HG03460 (cell line): Measurements from ENCODE around the gene HS2ST1.
"Not testable (repeated sequence)": the region's sequence is repeated elsewhere in the genome, so short reads cannot be mapped to it uniquely, and the experiment has no call there.

Source experiments
- ATAC-seq: cut with Tn5 transposase; IDR thresholded peaks from one replicate; pipeline ENCODE4 v1.9.1; 2021; ENCODE audit not compliant: unreplicated experiment

The HS2ST1 gene

DNA sequence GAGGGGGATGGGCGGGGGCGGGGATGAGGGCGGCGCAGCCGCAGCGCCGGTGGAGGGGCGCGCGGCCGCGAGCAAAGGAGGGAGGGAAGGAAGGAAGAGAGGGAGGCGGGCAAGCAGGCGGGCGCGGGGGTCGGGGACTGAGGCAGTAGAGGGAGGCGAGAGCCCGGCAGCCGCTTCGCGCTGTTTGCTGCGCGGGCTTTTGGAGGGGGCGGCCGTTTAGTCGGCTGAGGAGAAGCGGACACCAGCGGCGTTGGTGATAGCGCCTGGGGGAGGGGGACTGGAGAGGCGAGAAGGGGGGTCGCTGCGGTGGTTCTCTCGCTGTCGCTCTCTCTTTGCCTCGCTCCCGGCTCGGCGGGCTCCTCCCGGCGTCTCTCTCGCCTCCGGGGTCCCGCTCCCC lies at the start of gene HS2ST1:
Gene HS2ST1 (plus strand): TSS at position 35 of the 397 bp plus-strand sequence.
- ATAC-seq = no peak

DNA sequence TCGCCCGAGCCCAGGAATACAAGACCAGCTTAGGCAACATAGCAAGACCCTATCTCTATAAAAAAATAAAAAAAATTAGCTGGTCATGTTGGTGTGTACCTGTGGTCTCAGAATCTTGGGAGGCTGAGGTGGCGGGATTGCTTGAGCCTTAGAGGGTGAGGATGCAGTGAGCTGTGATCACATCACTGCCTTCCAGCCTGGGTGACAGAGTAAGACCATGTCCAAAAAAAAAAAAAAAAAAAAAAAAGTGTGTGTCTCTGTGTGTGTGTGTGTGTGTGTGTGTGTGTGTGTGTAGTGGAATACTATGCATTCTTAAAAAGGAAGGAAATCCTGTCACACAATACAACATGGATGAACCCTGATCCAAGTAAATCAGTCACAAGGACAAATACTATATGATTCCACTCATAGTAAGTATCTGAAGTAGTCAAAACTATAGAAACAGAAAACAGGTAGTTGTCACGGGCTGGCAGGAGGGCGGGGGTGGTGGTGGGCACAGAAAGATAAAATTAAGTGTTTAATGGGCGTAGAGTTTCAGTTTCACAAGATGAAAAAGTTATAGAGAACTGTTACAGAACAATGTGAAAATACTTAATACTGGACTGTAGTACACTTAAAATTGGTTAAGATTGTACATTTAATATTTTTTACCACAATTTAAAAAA lies 48.3 kb upstream of the HS2ST1 start:
- ATAC-seq = no peak

DNA sequence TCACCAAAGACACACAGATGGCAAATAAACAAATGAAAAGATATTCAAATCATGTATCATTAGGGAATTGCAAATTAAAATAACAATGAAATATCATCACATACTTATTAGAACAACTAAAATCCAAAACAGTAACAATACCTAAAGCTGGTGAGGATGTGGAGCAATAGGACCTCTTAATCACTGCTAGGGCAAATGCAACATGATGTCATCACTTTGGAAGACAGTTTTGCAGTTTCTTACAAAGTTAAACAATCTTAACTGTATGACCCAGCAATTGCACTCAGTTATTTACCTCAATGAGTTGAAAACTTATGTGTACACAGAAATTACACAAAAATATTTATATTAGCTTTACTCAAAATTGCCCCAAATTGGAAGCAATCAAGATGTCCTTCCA lies 47.8 kb upstream of the HS2ST1 start:
- no peak for ATAC-seq

DNA sequence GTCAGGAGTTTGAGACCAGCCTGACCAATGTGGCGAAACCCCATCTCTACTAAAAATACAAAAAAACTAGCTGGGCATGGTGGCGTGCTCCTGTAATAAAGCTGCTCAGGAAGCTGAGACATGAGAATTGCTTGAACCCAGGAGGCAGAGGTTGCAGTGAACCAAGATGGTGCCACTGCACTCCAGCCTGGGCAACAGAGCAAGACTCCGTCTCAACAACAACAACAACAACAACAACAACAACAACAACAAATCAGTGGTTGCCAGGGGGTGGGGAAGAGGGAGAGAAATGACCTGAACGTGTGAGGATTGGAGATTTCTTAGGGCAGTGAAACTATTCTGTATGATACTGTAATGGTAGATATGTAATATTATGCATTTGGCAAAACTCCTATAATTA lies 47.2 kb upstream of the HS2ST1 start:
- ATAC-seq = not testable (repeated sequence)

DNA sequence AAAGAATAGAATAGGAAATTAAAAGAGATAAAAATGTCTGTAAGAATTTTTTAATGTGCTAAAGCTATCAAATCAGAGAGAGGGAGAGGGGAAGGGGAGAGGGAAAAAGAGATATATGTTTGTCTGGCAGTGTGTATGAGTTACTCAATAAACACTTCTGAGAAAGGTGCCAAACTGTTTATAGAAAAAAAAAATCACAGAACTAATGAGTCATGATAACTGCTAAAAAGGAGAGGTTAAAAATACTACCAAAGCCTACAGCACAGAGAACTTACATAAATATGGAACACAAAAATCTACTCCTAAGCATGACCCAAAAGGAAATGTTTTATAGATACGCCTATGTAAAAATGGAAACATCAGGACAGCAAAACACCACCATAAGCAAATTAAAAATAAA lies 46.0 kb upstream of the HS2ST1 start:
- ATAC-seq = no peak

DNA sequence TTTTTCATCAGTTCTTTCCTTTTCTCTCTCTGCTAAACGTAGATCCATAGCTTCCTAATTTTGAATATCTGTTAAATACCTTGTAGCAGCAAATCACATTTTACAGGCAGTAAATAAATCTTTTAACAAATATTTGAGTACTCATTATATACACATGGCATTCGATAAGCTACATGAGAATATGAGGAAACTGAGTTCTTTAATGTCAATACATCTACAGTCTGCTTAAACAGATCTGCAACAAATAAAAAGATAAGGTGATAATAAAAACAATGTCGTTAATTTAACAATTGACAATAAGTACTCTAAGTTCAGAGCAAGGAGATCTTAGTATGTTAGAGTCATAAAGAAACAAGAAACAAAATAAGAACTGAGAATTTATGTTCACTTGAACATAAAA lies 43.4 kb upstream of the HS2ST1 start:
- ATAC-seq = no peak

DNA sequence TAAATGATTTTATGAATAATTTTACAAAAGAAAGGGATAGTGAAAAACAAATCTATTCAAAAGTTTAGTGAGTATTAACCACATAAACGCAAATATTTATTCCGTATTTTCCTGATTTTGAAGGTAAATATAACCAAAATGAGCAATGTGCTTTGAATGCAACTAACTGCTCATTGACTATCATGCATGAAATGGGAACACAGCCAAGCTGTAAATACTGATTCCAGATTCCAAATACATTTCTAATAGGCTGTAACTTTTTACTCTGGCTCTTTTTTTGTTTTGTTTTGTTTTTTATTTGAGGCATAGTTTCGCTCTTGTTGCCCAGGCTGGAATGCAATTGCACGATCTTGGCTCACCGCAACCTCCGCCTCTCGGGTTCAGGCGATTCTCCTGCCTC lies 42.3 kb upstream of the HS2ST1 start:
- no peak for ATAC-seq

DNA sequence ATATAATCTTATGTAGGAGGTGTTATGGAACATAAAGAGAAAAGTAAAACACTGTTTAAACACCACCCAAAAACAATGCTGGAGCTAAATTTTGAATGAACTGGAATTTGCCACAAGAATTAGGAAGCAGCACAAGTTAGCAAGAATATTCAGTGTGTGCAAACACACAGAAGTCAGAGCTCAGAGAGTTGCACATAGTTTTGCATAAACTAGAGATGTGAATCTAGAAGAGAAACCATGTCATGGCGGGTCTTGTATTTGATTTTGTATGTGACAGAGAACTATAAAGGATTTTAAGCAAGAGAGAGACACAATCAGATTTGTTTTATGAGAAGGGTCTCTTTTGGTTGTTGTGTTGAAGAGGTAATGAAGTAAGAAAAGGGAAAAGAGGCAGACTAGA lies 38.7 kb upstream of the HS2ST1 start:
- ATAC-seq = no peak

DNA sequence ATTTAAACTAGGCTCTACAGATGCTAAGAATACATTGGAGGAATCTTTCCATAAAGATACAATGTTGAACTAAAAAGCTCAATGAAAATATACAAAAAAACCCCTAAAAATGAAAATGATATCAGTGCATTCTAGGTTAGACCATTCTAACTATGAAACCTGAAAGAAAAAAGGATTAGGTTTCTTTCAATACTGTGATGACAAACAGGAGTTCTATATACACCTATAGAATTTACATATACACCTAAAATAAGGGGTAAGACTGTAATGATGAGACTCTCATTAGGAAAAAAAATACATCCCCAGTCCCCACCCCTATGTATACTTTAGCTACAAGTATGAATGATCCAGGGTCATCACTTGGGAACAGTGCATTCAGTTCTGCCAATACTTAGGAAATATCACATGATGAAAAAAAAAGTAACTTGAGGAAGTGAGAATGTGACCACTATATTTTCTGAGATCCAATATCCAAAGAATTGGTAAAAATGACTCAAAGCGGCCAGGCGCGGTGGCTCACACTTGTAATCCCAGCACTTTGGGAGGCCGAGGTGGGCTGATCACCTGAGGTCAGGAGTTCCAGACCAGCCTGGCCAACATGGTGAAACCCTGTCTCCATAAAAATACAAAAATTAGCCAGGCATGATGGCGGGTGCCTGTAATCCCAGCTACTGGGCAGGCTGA lies 26.8 kb upstream of the HS2ST1 start:
- ATAC-seq = peak; percentile 50

DNA sequence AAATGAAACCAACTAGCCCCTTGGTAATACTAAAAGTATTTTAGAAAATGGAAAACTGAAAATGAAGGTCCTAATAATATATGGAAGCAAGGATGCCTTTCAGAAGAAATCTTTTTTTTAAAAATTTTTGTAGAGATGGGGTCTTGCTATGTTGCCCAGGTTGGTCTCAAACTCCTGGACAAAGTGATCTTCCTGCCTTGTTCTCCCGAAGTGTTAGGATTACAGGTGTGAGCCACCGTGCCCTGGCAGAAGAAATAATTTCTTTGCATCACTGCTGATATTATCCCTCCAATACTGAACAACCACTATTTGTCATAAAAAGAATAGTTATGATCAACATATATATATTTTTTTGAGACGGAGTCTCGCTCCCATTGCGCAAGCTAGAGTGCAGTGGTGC lies 26.1 kb upstream of the HS2ST1 start:
- no peak for ATAC-seq

DNA sequence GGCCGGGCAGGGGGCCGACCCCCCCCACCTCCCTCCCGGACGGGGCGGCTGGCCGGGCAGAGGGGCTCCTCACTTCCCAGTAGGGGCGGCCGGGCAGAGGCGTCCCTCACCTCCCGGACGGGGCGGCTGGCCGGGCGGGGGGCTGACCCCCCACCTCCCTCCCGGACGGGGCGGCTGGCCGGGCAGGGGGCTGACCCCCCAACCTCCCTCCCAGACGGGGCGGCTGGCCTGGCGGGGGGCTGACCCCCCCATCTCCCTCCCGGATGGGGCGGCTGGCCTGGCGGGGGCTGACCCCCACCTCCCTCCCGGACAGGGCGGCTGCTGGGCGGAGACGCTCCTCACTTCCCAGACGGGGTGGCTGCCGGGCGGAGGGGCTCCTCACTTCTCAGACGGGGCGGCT lies 15.0 kb upstream of the HS2ST1 start:
- not testable (repeated sequence) for ATAC-seq

DNA sequence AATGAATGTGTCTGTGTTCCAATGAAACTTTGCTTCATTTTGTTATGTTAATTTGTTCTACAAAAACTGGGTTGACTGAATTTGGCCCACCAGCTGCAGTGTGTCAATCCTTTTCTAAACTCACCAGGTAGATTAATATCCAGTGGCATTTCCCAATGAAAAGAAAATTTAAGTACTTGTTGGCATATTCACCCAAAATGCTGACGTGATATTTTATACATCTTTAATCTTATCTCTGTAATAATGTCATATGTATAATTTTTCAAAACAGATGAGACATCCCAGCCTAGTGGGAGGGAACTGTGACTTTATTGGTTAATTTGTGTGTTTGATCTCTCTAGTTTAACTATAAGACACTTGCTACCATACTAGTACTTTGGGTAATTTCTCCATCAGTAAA lies 8.6 kb upstream of the HS2ST1 start:
- no peak for ATAC-seq

DNA sequence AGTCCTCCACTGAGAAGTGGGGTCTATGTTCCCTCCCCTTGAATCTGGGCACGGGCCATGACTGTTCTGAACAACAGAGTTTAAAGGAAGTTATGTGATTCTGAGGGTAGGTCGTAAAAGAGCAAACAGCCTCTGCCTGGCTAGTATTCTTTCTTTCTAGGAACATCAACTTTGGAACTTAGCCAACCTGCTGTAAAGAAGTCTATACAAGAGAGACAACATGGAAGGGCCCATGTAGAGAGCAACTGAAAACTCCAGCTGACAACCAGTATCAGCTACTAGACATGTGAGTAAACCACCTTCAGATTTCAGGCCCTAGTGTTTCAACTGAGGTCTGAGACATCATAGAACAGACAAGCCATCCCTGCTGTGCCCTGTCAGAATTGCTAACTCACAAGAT lies 8.0 kb upstream of the HS2ST1 start:
- ATAC-seq = no peak

DNA sequence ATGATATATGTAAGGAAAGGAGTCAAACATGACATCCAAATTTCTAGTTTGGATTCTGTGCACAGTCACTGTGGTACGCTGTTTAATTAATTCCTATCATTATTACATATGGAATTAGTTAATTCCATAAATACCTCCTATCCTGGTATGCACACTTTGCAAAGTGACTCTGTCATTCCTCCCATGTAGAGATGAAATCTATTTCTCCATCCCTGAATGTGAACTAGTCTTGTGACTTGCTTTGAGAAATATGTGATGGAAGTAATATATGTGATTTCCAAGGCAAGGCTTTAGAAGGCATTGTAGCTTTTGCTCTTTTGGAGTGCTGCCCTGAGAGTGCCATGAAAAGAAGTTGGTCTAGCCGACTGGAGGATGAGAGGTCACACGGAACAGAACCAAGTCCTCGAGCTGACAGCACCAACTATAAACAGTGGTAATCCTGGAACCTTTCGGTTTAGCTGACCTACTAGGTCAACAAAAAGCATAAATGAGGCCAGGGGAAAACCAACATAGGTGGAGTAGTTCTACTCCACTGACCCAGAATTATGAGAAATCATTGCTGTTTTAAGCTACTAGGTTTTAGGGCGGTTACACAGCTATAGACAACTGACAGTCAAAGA lies 2.0 kb upstream of the HS2ST1 start:
- no peak for ATAC-seq

DNA sequence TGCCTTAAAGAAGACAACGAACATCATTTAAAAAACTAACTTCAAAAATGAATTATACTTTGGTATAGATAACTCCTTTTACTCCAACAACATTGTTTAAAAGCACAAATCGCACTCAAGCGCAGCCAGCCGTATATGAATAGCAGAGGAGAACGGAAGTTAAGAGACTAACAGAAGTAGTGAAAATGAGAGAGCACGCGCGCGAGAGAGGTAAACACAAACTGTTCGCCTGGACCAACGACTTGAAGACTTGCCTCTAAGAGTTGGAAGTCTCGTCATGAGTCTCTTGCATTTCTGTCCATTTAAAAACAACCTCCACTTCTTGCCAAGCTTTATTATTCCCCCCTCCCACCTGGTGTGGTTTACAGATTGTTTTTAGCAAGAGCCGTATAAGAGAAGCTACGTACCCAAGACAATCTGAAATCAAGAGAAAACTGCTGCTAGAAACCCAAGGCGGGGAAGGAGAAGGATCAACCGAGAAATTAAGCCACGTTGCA lies 988 bp upstream of the HS2ST1 start:
- ATAC-seq = no peak

DNA sequence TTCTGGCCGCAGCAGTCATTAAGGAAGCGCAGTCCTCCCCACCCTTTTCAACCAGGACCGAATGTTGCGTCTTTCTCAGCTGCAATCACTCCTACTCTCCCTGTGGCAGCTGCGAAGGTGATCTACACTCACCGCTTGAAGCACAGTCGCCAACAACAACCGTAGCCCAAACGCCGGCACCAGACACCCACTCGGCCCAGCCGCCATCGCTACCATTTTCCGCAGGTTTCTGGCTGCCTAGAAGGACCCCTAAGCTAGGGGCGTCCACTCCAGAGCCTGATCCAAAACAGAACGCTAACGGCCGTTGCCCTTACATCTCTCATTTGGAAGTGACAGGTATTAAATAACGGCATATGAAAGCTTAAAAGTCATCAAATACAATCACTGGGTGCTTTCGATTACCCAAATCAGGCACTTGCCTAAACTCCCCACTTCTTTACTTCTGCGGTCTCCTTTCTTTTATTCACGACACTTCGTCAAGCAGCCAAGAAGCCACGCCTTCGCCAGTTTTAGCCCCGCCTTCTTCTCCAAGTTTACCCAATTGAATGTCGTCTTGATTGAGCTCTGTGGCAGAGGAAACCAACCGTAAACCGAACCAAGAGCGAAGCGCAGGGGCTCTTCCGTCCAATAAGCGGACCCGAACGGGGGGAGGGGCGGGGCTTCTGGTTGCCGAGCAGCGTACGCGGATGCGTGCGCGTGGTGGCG lies 387 bp upstream of the HS2ST1 start, which contains the start of gene SELENOF:
Gene SELENOF (minus strand): TSS at position 231 of the 705 bp plus-strand sequence. CDS start 15 bp downstream, at position 216.
- peak; percentile 79 for ATAC-seq

DNA sequence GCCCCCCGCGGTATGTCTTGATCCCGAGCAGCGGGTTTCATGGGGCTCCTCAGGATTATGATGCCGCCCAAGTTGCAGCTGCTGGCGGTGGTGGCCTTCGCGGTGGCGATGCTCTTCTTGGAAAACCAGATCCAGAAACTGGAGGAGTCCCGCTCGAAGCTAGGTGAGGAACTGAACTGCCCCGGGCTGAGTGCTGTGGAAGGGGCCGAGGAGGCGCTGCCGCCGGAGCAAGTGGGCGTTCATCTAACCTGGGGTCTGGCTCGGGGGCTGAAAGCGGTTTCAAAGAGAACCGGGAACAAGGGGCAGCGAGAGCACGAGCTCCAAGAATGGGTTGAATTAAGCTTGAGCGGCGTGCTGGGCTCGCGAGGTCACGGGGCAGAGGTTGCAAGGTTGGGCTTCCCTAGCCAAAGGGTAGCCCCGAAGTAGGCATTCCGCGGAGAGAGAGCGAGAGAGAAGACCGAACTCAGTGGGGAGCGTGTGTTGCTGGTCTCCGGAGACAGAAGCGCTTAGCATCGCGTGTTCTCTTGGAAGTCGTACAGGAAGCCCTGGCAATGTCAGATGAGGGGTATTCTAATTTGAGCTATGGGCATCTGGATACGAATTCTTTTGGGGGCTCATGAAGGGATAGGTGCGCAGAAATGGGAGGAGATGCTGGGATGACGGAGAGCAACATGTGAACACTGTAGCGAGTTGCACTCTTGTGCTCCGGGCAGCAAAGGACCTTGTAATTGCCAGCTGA lies 732 bp downstream of the HS2ST1 start:
- ATAC-seq = peak; percentile 23

DNA sequence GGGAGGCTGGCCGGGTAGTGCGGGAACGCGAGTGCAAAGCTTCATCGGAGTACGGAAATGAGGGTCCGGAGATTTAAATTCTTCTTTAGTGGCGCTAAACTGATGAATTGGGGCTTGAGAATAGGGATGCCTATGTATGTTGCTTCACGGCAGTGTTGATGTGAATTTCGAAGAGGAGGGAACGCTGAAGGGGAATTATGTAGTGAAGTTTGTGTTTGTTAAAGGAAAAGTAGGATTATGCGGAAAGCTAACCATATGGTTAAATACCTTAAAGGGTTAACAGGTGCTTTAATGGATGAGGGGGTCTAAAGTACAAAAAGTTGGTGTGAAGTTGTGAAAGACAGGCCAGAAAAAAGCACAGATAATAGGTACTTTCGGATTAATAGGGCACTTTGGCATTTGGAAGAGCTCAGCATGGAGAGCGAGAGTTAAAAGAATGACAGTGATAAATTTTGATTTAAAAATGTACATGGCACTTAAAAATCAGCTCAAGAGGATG lies 1.4 kb downstream of the HS2ST1 start:
- ATAC-seq = no peak

DNA sequence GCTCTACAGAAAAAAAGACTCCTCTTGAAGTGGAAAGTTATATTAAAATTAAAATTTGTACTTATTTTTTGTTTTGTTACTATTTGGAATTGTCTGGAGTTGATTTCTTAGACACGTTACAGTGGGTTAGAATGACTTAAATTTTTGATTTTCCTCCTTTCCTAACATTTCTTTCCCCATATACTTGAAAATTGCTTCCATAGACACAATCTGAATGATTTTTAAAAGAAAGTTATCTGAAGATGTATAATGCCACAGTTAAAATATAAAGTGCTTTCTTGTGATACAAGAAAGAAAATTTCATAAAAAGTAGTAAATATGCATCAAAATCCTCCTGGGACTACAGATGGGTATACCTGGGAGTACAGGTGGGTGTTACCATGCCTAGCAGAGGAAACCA lies 2.3 kb downstream of the HS2ST1 start:
- no peak for ATAC-seq

DNA sequence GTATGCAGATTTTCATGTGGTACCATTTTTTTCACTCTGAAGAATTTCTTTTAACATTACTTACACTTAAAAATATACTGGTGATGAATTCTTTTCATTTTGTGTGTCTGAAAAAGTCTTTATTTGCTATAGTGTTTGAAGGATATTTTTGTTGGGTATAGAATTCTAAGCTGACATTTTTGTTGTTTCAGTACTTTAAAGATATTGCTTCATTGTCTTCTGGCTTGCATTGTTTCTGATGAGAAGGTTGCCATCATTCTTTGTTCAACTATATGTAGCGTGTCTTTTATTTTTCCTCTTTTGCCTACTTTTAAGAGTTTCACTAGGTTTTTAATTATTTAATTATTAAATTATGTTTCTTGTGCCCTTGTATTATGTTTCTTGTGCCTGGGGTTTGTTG lies 8.0 kb downstream of the HS2ST1 start:
- no peak for ATAC-seq
